Muscle layer of duodenum (tissue), 2 donors: Measurements from ENCODE around the gene SAMD4A.

Experiments used
- H3K27ac ChIP-seq: one replicate; pipeline ENCODE4 v1.7.0; 2013; ENCODE audit warnings: mild to moderate bottlenecking, low read length
- H3K27me3 ChIP-seq: one replicate; pipeline ENCODE4 v1.7.0; 2013; ENCODE audit warnings: low read depth, mild to moderate bottlenecking, control low read depth, low read length
- H3K36me3 ChIP-seq, 2 donors: one replicate each; pipeline ENCODE4 v1.7.0; 2013; ENCODE audit warnings: low read length in 2 of 2, control low read depth in 1 of 2, mild to moderate bottlenecking in 1 of 2; ENCODE audit not compliant: insufficient read depth in 2 of 2, control insufficient read depth in 1 of 2
- H3K4me1 ChIP-seq, 2 donors: one replicate each; pipeline ENCODE4 v1.7.0; 2013; ENCODE audit warnings: low read length in 2 of 2, mild to moderate bottlenecking in 2 of 2, control low read depth in 1 of 2, moderate library complexity in 1 of 2; ENCODE audit not compliant: insufficient read depth in 2 of 2, control insufficient read depth in 1 of 2
- H3K4me3 ChIP-seq, 2 donors: one replicate each; pipeline ENCODE4 v1.7.0; 2013; ENCODE audit warnings: low read length in 2 of 2, low read depth in 1 of 2, mild to moderate bottlenecking in 1 of 2
- H3K9me3 ChIP-seq, 2 donors: one replicate each; pipeline ENCODE4 v1.7.0; 2013; ENCODE audit warnings: low read length in 2 of 2, control low read depth in 1 of 2, mild to moderate bottlenecking in 1 of 2; ENCODE audit not compliant: control insufficient read depth in 1 of 2
- donor health status: healthy.

The SAMD4A gene

GRCh38 chr14:54599966-54600716 lies 33.2 kb downstream of the SAMD4A start:
- Histone ChIP-seq H3K36me3 (no peaks in the 10 kb centered on the region), H3K4me3 (no peak overlapping the region), H3K27ac (no peak overlapping the region), H3K4me1 (peaks cover 0 to 20% of the 10 kb centered on the region in 2 donors), H3K27me3 (no peaks in the 10 kb centered on the region), H3K9me3 (no peaks in the 10 kb centered on the region)

GRCh38 chr14:54600717-54601109 lies 33.8 kb downstream of the SAMD4A start:
- Histone ChIP-seq H3K27me3 (no peaks in the 10 kb centered on the region), H3K27ac (no peak overlapping the region), H3K36me3 (no peaks in the 10 kb centered on the region), H3K4me1 (peaks cover 0 to 20% of the 10 kb centered on the region in 2 donors), H3K4me3 (no peak overlapping the region), H3K9me3 (no peaks in the 10 kb centered on the region)

GRCh38 chr14:54603362-54603761 lies 36.4 kb downstream of the SAMD4A start:
- H3K27me3 ChIP-seq = no peaks in the 10 kb centered on the region
- peaks cover 3 to 32% of the 10 kb centered on the region in 2 donors for H3K4me1 ChIP-seq

GRCh38 chr14:54606178-54606577 lies 39.2 kb downstream of the SAMD4A start:
- Histone ChIP-seq H3K27ac (no peak overlapping the region), H3K4me1 (peaks cover 3 to 15% of the 10 kb centered on the region in 2 donors), H3K36me3 (no peaks in the 10 kb centered on the region)

More at GRCh38 chr14:54603362-54603761, 36.4 kb downstream of the SAMD4A start:
- Histone ChIP-seq H3K9me3 (no peaks in the 10 kb centered on the region), H3K27ac (no peak overlapping the region), H3K36me3 (no peaks in the 10 kb centered on the region), H3K4me3 (no peak overlapping the region)

GRCh38 chr14:54606631-54607133 lies 39.8 kb downstream of the SAMD4A start:
- H3K9me3 ChIP-seq = no peaks in the 10 kb centered on the region
- H3K27ac ChIP-seq = peak overlapping the region; percentile 42
- H3K4me1 ChIP-seq = peaks cover 3 to 15% of the 10 kb centered on the region in 2 donors
- H3K27me3 ChIP-seq = no peaks in the 10 kb centered on the region
- H3K36me3 ChIP-seq = no peaks in the 10 kb centered on the region
- H3K4me3 ChIP-seq = no peak overlapping the region

More at GRCh38 chr14:54606178-54606577, 39.2 kb downstream of the SAMD4A start:
- Histone ChIP-seq H3K4me3 (no peak overlapping the region), H3K9me3 (no peaks in the 10 kb centered on the region), H3K27me3 (no peaks in the 10 kb centered on the region)

GRCh38 chr14:54609576-54609975 lies 42.6 kb downstream of the SAMD4A start:
- H3K27me3 ChIP-seq = no peaks in the 10 kb centered on the region
- H3K36me3 ChIP-seq = no peaks in the 10 kb centered on the region
- no peak overlapping the region for H3K27ac ChIP-seq
- H3K4me3 ChIP-seq = no peak overlapping the region
- H3K9me3 ChIP-seq = no peaks in the 10 kb centered on the region
- peaks cover 3 to 16% of the 10 kb centered on the region in 2 donors for H3K4me1 ChIP-seq

DNA sequence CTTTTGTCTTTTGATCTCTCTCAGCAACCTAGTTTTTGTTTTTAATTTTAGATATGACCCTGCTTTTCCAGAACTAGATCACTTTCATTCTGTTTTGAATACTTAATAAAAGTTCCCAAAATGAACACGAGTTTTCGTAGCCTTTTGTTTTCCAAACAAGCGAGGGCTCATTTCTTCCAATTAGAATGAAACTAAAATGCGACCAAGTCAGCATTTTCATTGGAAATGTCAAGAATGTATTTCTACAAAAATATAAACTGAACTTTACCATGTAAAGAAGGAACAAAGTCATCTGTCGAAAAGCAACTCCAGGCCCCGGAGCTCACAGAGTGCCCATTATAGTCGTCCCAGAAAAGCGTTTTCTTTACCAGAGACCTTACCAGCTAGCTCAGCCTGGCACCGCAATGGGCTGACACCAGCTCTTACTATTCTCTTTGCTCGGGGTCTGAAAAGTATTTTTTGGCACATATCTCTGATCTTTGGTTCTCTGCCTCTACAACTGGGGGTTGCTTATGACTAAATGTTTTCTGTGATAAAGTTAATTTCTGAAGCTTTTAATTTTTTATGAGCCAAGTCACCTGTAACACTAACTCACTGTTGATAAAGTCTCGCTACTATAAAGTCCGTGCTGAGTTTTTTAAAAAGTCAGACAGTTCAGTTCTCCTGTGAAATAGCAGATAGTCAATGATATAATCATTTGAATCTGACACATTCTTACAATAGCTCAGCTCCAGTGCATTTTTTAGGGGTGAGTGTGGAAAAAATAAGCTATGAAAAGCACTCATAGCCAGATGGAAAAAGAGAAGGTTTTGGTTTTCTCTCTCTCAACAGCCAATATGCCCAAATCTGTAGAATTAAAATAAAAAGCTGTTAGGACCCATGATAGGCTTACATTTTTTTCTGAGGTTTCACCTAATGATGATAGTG lies 43.4 kb downstream of the SAMD4A start:
- Histone ChIP-seq H3K4me1 (peaks cover 3 to 23% of the 10 kb centered on the region in 2 donors), H3K9me3 (no peaks in the 10 kb centered on the region), H3K36me3 (no peaks in the 10 kb centered on the region), H3K27me3 (no peaks in the 10 kb centered on the region), H3K27ac (no peak overlapping the region), H3K4me3 (no peak overlapping the region)

DNA sequence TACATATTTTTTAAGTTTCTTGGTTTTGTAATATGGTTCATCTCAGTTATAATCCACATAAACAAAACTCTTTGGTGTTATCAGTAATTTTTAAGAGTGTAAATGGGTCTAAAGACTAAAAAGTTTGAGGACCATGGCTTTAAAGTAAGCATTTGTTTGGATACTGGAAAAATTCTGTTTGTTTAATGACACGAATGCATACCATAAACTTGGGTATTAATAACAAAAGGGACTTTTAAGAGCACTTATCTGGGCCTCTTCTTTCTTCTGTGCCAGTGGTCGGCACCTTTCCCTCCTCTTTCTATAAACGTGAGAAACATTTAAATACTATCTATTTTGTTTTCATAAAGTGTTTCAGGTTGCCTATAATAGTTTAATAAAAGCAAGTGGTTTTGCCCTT lies 47.4 kb downstream of the SAMD4A start:
- Histone ChIP-seq H3K27me3 (no peaks in the 10 kb centered on the region), H3K4me3 (no peak overlapping the region), H3K4me1 (peaks cover 0 to 8% of the 10 kb centered on the region in 2 donors), H3K36me3 (no peaks in the 10 kb centered on the region), H3K27ac (no peak overlapping the region), H3K9me3 (no peaks in the 10 kb centered on the region)

GRCh38 chr14:54617467-54617866 lies 50.5 kb downstream of the SAMD4A start:
- Histone ChIP-seq H3K4me3 (no peak overlapping the region), H3K9me3 (no peaks in the 10 kb centered on the region), H3K27ac (no peak overlapping the region)

DNA sequence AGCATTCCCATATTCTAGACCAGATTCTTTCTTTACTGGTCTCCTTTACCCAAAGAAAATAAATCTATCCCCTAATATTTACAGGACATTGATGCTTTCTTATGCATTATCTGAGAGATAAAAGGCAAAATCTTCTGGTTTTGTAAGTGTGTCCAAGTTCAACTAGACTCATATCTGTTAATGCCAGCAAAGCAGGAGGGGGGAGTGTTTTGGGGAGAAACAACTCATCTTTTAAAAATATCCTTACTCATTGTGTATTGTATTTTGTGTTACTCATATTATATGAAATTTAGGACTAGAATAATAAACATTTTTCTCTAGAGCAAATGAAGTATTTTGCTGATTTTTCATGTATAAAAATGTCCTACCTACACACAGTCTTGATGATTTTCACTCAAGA lies 54.8 kb downstream of the SAMD4A start:
- H3K4me3 ChIP-seq = no peak overlapping the region
- peaks cover 11 to 24% of the 10 kb centered on the region in 2 donors for H3K4me1 ChIP-seq
- no peaks in the 10 kb centered on the region for H3K9me3 ChIP-seq
- no peaks in the 10 kb centered on the region for H3K27me3 ChIP-seq
- H3K27ac ChIP-seq = no peak overlapping the region
- H3K36me3 ChIP-seq = no peaks in the 10 kb centered on the region

More at GRCh38 chr14:54617467-54617866, 50.5 kb downstream of the SAMD4A start:
- H3K36me3 ChIP-seq = no peaks in the 10 kb centered on the region
- no peaks in the 10 kb centered on the region for H3K27me3 ChIP-seq
- H3K4me1 ChIP-seq = peaks cover 0 to 8% of the 10 kb centered on the region in 2 donors
